ENCODE results near the gene CLDN6. TPM values are rescaled to one million over a fixed set of nuclear protein-coding genes. Genes with fewer than 3 reads are reported as not detected.

Gene CLDN6
- total RNA-seq, 1 experiment from 2014 or later = 743 TPM

DNA sequence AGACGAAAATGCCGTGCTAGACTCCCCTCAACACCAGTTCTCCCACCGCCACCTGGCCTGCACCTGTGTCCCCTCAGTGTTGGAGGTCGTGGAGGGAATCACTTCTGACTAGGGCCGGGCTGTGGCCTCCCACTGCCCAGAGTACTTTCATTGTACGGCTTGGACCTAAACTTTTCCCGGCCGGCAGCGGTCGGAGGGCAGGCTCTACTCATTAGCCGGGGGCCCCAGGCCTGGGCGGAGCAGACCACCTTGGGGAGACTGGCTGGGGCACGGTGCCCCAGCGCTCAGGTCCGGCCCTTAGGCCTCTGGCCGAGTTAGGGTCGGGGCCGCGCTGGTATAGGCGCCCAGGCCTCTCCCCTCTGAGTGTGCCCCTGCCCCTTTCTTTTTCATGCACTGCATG, 639 bp downstream of the CLDN6 start:
- peak overlapping the region; percentile 79 for H3K9ac ChIP-seq (ENCODE audit: extremely low read depth, insufficient read length, low read length)
- peaks cover 2% of the 10 kb centered on the region; the same call in 1 of the 2 replicates for H3K4me1 ChIP-seq (ENCODE audit: insufficient read depth, low read length)
- no peaks in the 10 kb centered on the region for H4K20me1 ChIP-seq (ENCODE audit: control insufficient read depth, insufficient read depth, insufficient read length)
- H2BK12ac ChIP-seq (ENCODE audit: insufficient read length, low read depth, low read length) = no peak overlapping the region
- no peaks in the 10 kb centered on the region for H3K9me3 ChIP-seq (ENCODE audit: control insufficient read depth, low read depth, low read length)
- WGBS (ENCODE audit: extremely low coverage, insufficient read length, low lambda C conversion rate) = no CpG with 5 or more reads among the region's 20 CpGs
- H3T11ph ChIP-seq (ENCODE audit: low read length) = no peak overlapping the region
- H2BK120ac ChIP-seq (ENCODE audit: low read depth, low read length, poor library complexity, severe bottlenecking) = no peak overlapping the region
- H4K5ac ChIP-seq (ENCODE audit: insufficient read length, low read depth, low read length) = no peak overlapping the region
- H3K27ac ChIP-seq (ENCODE audit: insufficient read length, low read depth, low read length) = no peak overlapping the region
- no peak for DNase-seq
- H2BK5ac ChIP-seq (ENCODE audit: insufficient read length, low read length) = no peak overlapping the region
- H2AK5ac ChIP-seq (ENCODE audit: insufficient read length, low read length) = no peak overlapping the region
- Mint-ChIP-seq H3K27ac (peak overlapping the region; percentile 90 to 97 (median 91)), H3K4me1 (peaks cover 49 to 74% of the 10 kb centered on the region in 2 experiments), H3K36me3 (ENCODE audit: insufficient read depth in 1 of 3, low read depth in 3 of 3) (peaks cover 24 to 44% (median 30%) of the 10 kb centered on the region in 3 experiments), H3K27me3 (ENCODE audit: low read depth) (peaks cover 10% of the 10 kb centered on the region), H3K4me3 (peak overlapping the region; percentile 91 to 96), H3K9me3 (no peaks in the 10 kb centered on the region; a peak in 2 of 5 replicates)
- H4K91ac ChIP-seq (ENCODE audit: insufficient read length, low read depth, low read length) = no peak overlapping the region
- peak overlapping the region; percentile 58 for H3K18ac ChIP-seq (ENCODE audit: insufficient read length, low read depth, low read length)
- no peak overlapping the region for H3K56ac ChIP-seq (ENCODE audit: insufficient read length, low read depth, low read length)
- H4K8ac ChIP-seq (replicated peaks; ENCODE audit: insufficient read length, low read depth, low read length) = no peak overlapping the region
- H3K14ac ChIP-seq (ENCODE audit: insufficient read depth, low read length) = peak overlapping the region; percentile 65; the same call in 1 of the 2 replicates
- no peak for TF ChIP-seq CTCF (conservative IDR thresholded peaks at IDR 0.05)
- H3K23ac ChIP-seq (ENCODE audit: insufficient read length, low read depth, low read length) = no peak overlapping the region
- H3K23me2 ChIP-seq (ENCODE audit: insufficient read length, low read depth, low read length, poor library complexity, severe bottlenecking) = peaks cover 28% of the 10 kb centered on the region
- no peaks in the 10 kb centered on the region for H3K79me1 ChIP-seq (ENCODE audit: insufficient read depth, low read depth, low read length, poor library complexity, severe bottlenecking)
- peak overlapping the region; percentile 81 for H3K4me2 ChIP-seq (ENCODE audit: insufficient read depth, insufficient read length, low read length)
- no peak overlapping the region for H2BK20ac ChIP-seq (ENCODE audit: low read depth, low read length, poor library complexity, severe bottlenecking)
- H3K79me2 ChIP-seq (ENCODE audit: insufficient read depth, low read length) = peaks cover 9% of the 10 kb centered on the region; the same call in 1 of the 2 replicates
- no peaks in the 10 kb centered on the region for H3K27me3 ChIP-seq (ENCODE audit: insufficient read depth, low read length)
- H2BK15ac ChIP-seq (ENCODE audit: low read depth, low read length) = no peak overlapping the region
- H3K4ac ChIP-seq (ENCODE audit: low read depth, low read length) = no peak overlapping the region; the same call in 1 of the 2 replicates
- H2AFZ ChIP-seq (ENCODE audit: low read length) = no peak overlapping the region

Measured in H9 (cell line).